ENCODE data around the gene FTCDNL1. TPM values are rescaled to one million over a fixed set of nuclear protein-coding genes. Genes with fewer than 3 reads are reported as not detected.

The FTCDNL1 gene
- polyA plus RNA-seq, 4 donors: 0.54 to 5.6 (median 0.85) TPM

DNA sequence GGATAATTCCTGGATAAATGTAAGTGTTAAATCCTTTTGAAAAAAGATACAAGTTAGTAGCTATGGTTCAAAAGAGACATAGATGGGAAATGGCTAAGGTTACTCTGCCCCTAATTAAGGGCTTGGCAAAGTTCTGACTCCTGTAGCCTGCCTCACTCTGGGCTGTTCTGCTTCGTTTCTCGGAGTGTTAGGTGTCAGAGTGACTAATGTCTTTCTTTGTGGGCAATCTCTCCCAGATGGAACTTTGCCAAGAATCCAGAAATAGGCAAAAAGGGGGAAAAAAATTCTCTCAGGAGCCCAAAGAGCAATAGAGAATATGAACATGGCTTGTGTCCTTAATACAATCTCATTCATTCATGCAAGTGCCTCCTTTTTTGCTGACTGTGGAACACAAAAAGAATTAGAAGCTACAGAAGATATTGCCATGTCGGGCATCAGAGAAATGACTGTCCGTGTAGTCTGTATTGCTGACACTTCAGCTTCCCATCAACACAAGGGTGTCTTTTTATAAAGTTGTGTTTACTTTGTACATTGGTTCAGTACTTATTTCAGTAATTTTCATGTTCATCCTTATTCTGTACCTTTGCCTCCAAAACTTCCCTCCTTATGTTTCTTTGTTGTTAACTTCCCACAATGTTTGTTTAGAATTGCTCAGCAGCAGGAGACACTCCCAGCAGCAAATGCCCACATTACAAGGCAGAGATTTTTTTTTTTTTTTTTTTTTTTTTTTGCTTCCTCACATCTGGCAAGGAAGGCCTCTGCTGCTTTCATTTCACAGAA, 134.0 kb downstream of the FTCDNL1 start:
- FAIRE-seq: no peak
- no peaks in the 10 kb centered on the region for H3K4me1 ChIP-seq (ENCODE audit: control insufficient read depth in 3 of 3, insufficient read depth in 2 of 3, low read depth in 1 of 3, low read length in 2 of 3)
- no peaks in the 10 kb centered on the region for H3K9me3 ChIP-seq (ENCODE audit: control insufficient read depth in 2 of 2, insufficient read depth in 1 of 2, low read depth in 1 of 2, low read length in 1 of 2)
- DNase-seq: no peak
- H3K36me3 ChIP-seq (ENCODE audit: control insufficient read depth in 3 of 3, insufficient read depth in 2 of 3, low read depth in 1 of 3, low read length in 3 of 3): no peaks in the 10 kb centered on the region
- no peak overlapping the region for H3K4me3 ChIP-seq (ENCODE audit: low read depth in 1 of 3, low read length in 3 of 3)
- 46 to 52% (median 51%) methylated on average over 4 of the region's 4 CpGs for WGBS, 3 donors
- no peaks in the 10 kb centered on the region for H3K27me3 ChIP-seq (ENCODE audit: control insufficient read depth in 3 of 3, insufficient read depth in 3 of 3, low read length in 3 of 3)
- no peak overlapping the region for H3K27ac ChIP-seq (ENCODE audit: low read depth in 1 of 3, low read length in 2 of 3)

DNA sequence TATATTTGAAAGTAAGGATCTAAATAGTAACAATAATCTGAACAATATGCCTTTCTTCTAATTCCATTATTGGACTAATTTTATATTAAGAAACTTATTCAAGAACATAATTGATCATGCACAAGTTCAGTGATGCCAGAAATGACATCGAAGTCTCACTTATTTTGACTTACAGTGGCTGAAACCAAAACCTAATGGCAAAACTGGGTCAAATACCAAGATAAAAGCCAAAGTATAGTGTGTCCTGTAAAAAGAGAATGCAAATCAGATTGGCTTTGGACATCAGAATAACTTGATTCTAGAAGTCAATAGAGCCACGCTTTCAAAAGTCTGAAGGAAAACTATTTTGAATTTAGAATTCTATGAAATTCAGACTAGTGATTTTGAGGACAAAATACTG, 137.2 kb downstream of the FTCDNL1 start:
- no peak for FAIRE-seq
- H3K36me3 ChIP-seq (ENCODE audit: control insufficient read depth in 3 of 3, insufficient read depth in 2 of 3, low read depth in 1 of 3, low read length in 3 of 3): no peaks in the 10 kb centered on the region
- no peak overlapping the region for H3K27ac ChIP-seq (ENCODE audit: low read depth in 1 of 3, low read length in 2 of 3)
- H3K4me3 ChIP-seq (ENCODE audit: low read depth in 1 of 3, low read length in 3 of 3): no peak overlapping the region
- H3K4me1 ChIP-seq (ENCODE audit: control insufficient read depth in 3 of 3, insufficient read depth in 2 of 3, low read depth in 1 of 3, low read length in 2 of 3): no peaks in the 10 kb centered on the region
- DNase-seq: no peak
- no peaks in the 10 kb centered on the region for H3K27me3 ChIP-seq (ENCODE audit: control insufficient read depth in 3 of 3, insufficient read depth in 3 of 3, low read length in 3 of 3)
- 41 to 61% (median 47%) methylated on average over 2 of the region's 2 CpGs for WGBS, 3 donors
- H3K9me3 ChIP-seq (ENCODE audit: control insufficient read depth in 2 of 2, insufficient read depth in 1 of 2, low read depth in 1 of 2, low read length in 1 of 2): no peaks in the 10 kb centered on the region

DNA sequence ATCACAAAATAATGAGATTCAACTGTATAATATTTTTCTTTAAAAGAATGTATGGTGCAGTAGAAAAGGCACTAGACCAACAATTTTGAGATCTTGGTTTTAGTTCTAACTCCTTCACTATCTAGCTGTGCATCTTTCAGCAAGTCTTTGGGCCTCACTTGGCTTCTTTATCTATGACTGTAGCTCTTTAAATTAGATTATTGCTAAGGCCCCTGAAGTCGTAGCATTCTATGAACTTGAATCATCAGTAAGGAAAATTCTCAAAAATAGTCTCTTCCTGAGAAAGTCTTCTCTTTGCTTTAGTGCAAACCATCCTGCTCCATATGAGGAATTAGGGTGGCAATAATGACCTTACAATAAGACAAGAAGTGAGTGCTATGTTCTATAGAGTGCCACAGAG, 140.4 kb downstream of the FTCDNL1 start:
- Histone ChIP-seq H3K27me3 (ENCODE audit: control insufficient read depth in 3 of 3, insufficient read depth in 3 of 3, low read length in 3 of 3) (no peaks in the 10 kb centered on the region), H3K9me3 (ENCODE audit: control insufficient read depth in 2 of 2, insufficient read depth in 1 of 2, low read depth in 1 of 2, low read length in 1 of 2) (peaks cover 0 to 7% of the 10 kb centered on the region in 2 donors), H3K36me3 (ENCODE audit: control insufficient read depth in 3 of 3, insufficient read depth in 2 of 3, low read depth in 1 of 3, low read length in 3 of 3) (no peaks in the 10 kb centered on the region), H3K4me3 (ENCODE audit: low read depth in 1 of 3, low read length in 3 of 3) (no peak overlapping the region), H3K4me1 (ENCODE audit: control insufficient read depth in 3 of 3, insufficient read depth in 2 of 3, low read depth in 1 of 3, low read length in 2 of 3) (no peaks in the 10 kb centered on the region), H3K27ac (ENCODE audit: low read depth in 1 of 3, low read length in 2 of 3) (no peak overlapping the region)
- no peak for FAIRE-seq
- DNase-seq: no peak
- 42 to 66% (median 62%) methylated on average over 1 of the region's 1 CpG for WGBS, 3 donors

Other genes with a start within 250 kb of the FTCDNL1 start
- 10 to 100 TPM in 1 of 4 donors, 1 to 10 TPM in 3; 6.8 to 12.7 (median 8.0) TPM for gene C2orf69, start 60.1 kb upstream of the FTCDNL1 start, polyA plus RNA-seq
- gene TYW5, start 104.3 kb upstream of the FTCDNL1 start, polyA plus RNA-seq: 10 to 100 TPM in 1 of 4 donors, 1 to 10 TPM in 3; 2.4 to 13.1 (median 3.8) TPM
- gene MAIP1, start 104.4 kb upstream of the FTCDNL1 start, polyA plus RNA-seq: 10 to 100 TPM; 22.4 to 49.9 (median 27.2) TPM